GM21367 (cell line): ENCODE measurements around the gene MTLN.
A peak's percentile ranks its signal among the peaks of the same experiment; 100 is the strongest.
"Not testable (repeated sequence)": the region's sequence is repeated elsewhere in the genome, so short reads cannot be mapped to it uniquely, and the experiment has no call there.

Experiments used
- ATAC-seq: cut with Tn5 transposase; IDR thresholded peaks from one replicate; pipeline ENCODE4 v1.9.1; 2021; ENCODE audit not compliant: unreplicated experiment

Gene MTLN

DNA sequence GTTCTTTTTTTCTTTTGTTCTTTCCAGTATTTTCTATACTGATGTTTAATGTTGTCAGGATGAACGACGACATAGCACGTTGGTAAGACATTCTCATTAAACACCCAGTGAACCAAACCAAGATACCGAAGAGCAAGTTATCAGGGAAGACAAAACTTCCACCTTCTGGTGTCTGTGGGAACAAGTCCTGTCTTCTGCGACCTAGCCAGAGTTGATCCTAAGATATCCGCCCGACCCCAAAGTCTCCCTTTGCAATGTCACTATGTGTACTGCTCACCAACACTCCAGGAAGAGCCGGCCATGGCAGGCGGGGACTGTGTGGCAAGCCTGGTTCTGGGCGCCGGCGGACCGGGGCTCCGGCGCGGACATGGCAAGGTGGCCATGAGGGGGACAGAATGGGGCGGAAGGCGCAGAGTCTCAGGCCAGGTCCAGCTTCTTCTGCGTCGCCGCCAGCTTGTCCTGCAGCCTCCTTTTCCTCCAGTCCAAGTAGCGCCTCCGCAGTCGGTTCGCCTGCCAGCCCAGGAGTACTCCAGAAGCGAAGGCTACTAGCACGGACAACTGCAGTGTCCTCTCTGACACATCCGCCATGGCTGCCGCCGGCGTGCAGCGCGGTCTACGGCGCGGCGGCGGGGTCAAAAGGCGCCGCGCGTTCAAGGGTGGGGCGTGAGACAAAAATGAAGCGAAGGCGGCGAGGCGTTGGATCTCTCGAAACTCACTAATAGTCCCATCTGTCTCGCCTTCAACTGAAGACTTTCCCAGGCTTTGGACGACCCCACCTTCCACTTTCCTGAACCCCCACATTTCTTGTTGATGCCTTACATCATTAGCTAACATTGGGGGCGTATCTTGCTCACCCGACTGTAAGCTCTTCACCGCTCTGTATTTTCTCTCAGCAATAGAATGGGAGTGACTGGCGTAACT lies at the start of gene MTLN:
TSS of gene MTLN (minus strand) at position 610 of the 921 bp plus-strand sequence. CDS start at position 588, 22 bp downstream.
- ATAC-seq: peak; percentile 91

DNA sequence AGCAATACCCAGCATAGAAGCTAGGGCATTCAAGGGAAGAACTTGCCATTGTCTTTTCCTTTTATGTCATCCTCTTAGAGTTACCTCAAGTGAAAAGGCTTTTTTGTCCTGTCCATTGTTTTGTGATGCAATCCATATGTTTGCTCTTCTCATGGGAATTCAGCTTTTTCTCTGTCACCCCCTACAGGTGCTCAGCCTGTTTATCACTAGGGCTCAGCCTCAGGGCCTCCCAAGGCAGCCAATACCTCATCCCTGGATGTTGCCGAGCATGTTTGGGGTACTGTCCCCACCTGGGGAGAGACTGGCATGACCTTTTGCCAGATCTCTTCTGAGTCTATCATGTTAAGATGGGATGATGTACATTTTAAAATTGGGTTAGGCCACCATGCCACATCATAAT lies 49.6 kb upstream of the MTLN start:
- ATAC-seq: not testable (repeated sequence)

- not testable (repeated sequence) for ATAC-seq
Measured at GRCh38 chr2:110248081-110248795, 35.9 kb upstream of the MTLN start.

GRCh38 chr2:110245488-110246435 lies 33.4 kb upstream of the MTLN start:
- ATAC-seq: not testable (repeated sequence)

DNA sequence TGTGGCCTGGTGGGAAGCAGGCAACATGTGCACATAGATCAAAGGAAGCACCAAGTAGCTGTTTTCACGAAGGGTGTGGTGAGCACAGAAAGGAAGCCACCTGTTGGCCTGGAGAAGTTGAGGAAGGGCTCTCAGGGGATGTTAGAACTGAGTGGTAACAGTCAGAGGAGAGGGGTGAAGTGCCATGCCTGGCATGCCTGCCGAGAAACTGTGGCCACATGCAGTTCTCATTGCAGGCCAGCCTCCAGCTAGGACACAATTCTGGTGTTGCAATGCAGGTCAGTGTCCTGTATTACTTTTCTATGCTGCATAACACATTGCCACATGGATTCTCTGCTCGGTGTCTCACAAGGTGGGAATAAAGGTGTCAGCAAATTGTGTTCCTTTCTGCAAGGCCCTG lies 30.9 kb upstream of the MTLN start:
- ATAC-seq: not testable (repeated sequence)

DNA sequence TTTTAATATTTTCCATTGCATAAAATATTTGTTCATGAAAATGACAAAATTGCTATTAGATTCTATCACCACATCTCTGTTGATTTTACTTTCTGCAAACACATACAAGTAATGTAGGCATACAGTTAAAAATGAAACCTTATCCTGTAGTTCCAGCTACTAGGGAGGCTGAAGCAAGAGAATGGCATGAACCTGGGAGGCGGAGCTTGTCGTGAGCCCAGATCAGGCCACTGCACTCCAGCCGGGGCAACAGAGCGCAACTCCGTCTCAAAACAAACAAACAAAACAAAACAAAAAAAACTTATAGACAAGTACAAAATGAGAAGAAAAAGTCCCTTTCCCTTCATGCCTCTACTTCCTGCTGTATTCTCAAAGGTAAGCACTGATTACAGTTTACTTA lies 22.2 kb upstream of the MTLN start:
- not testable (repeated sequence) for ATAC-seq

- ATAC-seq: not testable (repeated sequence)
Measured at GRCh38 chr2:110229886-110230285, 17.5 kb upstream of the MTLN start.

GRCh38 chr2:110222626-110223025 lies 10.3 kb upstream of the MTLN start:
- not testable (repeated sequence) for ATAC-seq

- ATAC-seq: no peak
Measured at GRCh38 chr2:110221938-110222337, 9.6 kb upstream of the MTLN start.

DNA sequence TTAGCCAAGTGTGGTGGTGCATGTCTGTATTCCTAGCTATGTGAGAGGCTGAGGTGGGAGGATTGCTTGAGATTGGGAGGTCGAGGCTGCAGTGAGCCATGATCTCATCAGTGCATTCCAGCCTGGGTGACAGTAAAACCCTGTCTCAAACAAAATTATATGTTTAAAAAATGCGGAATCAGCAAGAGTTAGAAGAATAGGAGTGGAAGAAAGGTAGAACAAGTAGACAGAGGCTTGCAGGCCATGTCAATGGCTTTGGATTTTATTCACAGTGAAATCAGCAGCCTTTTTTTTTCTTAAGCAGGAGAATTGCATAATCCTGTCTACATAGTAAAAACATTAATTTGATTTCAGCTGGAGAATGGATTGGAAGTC lies 7.8 kb upstream of the MTLN start:
- no peak for ATAC-seq

DNA sequence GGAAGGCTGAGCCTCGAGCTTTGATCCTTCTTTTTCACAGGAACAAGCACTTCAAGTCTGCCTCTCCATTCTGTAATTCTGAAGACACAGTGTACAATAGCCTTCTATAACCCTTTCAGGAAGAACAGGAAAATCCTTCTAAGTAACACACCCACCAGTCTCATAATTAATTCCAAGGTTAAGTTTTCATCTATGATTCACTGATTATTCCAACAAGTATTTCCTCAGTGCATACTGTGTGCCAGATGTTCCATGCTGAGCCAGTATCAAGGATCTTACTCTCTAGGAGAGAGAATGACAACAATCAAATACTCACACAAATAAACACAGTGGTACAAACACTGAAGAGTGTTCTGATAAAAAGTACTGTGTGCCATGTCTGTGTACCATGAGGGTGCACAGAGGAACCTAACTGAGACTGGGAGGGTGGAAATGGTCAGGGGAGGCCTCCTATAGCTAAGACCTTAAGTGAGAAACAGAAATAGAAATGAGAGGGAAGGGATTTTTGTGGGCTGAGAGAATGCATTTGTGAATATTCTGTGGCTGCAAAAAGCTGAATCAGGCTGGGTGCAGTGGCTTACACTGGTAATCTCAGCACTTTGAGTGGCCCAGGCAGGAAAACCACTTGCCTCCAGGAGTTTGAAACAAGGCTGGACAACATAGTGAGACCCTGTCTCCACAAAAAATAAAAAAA lies 7.3 kb upstream of the MTLN start:
- ATAC-seq: no peak

DNA sequence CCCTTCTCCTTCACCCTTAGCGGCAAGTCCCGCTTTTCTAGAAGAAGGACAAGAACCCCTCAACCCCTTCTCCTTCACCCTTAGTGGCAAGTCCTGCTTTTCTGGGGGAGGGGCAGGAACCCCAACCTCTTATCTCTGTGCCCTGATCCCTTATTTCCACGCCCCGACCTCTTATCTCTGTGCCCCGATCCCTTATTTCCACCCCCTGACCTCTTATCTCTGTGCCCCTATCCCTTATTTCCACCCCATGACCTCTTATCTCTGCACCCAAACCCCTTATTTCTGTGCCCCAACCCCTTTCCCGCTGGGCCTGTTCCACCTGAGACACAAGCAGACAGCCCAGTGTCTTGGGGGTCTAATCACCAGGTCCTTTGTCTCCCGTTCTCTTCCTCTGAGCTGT lies 6.5 kb upstream of the MTLN start:
- not testable (repeated sequence) for ATAC-seq

- ATAC-seq: no peak
Measured at GRCh38 chr2:110216803-110217202, 4.5 kb upstream of the MTLN start.

- ATAC-seq: no peak
Measured at GRCh38 chr2:110216199-110216598, 3.9 kb upstream of the MTLN start.

GRCh38 chr2:110215566-110216158 lies 3.3 kb upstream of the MTLN start:
- ATAC-seq: no peak

- ATAC-seq: no peak
Measured at GRCh38 chr2:110215091-110215490, 2.7 kb upstream of the MTLN start.

- not testable (repeated sequence) for ATAC-seq
Measured at GRCh38 chr2:110213522-110213921, 1.2 kb upstream of the MTLN start.

DNA sequence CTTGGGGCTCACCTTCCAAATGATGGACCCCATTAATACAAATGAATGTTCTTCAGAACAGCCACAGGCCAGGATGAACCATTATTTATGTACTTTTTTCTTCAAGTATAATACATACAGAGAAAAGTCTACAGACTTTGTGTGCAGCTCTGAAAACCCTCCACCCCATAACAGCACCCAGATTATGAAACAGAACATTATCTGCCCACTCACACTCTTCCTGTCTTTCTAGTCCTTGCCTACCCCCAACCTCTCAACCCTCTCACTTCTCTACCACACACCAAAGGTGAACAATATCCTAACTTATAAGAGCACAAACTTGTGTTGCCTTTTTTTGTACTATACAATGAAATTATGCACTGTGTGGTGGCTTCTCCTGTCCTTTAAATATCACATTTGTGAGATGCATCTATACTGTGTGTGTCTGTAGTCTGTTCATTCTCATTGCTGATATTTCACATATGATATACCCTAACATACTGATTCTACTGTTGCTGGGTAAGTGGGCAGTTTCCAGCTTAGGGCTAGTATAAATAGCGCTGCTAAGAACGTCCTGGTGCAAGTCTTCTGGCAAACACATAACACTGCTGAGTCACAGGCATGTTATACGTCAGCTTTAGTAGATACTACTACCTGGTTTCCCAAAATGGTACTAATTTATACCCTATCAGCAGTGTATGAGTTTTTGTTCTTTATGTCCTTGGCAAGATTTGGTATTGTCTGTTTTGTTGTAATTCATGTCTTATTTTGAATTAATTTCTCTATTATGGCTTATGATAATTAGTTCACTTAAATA lies 6.5 kb downstream of the MTLN start:
- ATAC-seq: no peak
